ENCODE measurements around the gene EPHA1.

DNA sequence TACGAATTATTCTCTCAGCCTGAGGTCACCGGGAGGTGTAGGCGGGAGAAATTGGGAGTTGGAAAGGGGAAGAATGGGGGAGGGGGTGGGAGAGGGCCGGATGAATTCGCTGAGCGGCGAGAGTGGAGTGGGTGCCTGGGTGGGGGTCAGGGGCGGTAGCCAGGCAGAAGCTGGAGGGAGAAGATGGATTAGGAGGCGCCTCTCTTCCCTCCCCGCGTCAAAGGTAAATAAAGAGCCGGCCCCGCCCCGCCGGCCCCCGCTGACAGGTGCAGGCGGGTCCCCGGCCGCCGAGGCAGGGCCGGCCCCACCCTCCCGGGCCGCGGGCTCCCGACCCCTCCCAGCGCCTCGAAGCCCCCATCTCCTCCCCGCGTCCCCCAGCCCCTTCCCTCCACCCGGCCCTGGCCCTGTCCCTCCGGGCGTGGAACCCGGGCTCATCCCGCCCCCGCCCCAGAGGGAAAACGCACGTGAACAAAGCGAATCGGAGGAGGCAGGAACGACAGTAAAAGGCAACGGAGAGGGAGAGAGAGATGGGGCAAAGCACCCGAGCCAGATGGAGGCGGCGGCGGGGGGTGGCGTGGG is 47.0 kb downstream of the EPHA1 start:
- TF ChIP-seq, protein P1, sequence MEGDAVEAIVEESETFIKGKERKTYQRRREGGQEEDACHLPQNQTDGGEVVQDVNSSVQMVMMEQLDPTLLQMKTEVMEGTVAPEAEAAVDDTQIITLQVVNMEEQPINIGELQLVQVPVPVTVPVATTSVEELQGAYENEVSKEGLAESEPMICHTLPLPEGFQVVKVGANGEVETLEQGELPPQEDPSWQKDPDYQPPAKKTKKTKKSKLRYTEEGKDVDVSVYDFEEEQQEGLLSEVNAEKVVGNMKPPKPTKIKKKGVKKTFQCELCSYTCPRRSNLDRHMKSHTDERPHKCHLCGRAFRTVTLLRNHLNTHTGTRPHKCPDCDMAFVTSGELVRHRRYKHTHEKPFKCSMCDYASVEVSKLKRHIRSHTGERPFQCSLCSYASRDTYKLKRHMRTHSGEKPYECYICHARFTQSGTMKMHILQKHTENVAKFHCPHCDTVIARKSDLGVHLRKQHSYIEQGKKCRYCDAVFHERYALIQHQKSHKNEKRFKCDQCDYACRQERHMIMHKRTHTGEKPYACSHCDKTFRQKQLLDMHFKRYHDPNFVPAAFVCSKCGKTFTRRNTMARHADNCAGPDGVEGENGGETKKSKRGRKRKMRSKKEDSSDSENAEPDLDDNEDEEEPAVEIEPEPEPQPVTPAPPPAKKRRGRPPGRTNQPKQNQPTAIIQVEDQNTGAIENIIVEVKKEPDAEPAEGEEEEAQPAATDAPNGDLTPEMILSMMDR (IDR thresholded peaks at IDR 0.05), result no peak
- no peak for TF ChIP-seq SIN3A (IDR thresholded peaks at IDR 0.05; ENCODE audit: borderline replicate concordance, insufficient read depth, low read depth, low read length)

Measured in Panc1 (cell line).